ENCODE data around the gene G6PD.

DNA sequence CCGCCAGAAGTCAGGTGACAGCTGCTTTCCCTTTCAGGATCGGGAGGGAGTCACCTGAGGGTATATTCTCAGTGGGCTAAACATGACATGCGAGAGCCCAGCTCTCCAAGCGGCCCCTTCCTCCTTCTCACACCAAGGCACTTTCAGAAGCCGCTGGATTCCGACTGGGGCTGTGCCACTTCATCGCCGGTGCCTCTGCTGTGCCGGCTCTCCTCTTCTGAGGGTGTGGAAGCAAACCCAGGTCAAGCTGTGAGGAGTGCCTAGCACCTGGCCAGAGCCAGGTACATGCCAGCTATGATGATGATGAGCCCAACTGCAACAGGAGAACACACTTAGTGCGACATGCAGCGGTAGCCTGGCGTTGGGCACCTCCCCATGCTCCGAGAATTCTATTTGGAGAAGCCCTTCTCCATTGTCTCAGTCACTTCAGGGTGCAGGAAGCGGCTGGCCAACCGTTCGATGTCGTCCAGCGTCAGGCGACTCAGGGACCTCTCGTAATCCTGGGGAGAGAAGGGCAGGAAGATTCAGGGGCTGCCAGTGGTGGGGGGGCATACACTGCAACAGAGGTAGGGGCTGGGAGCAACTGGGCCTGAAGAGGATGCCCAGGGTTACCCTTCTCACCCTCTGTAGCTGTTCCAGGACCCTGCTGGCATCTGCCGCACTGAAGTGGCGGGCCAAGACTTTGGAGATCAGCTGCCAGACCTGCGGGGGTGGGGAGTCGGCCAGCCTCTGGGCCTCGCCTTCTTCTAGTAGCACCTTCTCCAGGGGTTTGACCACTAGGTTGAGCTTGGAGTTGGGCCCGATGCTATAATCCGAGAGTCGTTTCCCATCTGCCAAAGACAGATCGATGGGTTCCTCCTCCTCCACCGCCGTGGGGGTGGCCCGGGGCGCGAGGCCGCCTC is 61.2 kb downstream of the G6PD start:
- TF ChIP-seq, protein P1, sequence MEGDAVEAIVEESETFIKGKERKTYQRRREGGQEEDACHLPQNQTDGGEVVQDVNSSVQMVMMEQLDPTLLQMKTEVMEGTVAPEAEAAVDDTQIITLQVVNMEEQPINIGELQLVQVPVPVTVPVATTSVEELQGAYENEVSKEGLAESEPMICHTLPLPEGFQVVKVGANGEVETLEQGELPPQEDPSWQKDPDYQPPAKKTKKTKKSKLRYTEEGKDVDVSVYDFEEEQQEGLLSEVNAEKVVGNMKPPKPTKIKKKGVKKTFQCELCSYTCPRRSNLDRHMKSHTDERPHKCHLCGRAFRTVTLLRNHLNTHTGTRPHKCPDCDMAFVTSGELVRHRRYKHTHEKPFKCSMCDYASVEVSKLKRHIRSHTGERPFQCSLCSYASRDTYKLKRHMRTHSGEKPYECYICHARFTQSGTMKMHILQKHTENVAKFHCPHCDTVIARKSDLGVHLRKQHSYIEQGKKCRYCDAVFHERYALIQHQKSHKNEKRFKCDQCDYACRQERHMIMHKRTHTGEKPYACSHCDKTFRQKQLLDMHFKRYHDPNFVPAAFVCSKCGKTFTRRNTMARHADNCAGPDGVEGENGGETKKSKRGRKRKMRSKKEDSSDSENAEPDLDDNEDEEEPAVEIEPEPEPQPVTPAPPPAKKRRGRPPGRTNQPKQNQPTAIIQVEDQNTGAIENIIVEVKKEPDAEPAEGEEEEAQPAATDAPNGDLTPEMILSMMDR (IDR thresholded peaks at IDR 0.05): no peak
- no peak for TF ChIP-seq POLR2A (IDR thresholded peaks at IDR 0.05)

All from lower leg skin (tissue), 3 donors.